Skeletal muscle tissue (tissue), 4 donors: ENCODE data around the gene EHMT1. TPM values are rescaled to one million over a fixed set of nuclear protein-coding genes. Genes with fewer than 3 reads are reported as not detected.

Source experiments
- H3K27ac ChIP-seq: one replicate; pipeline ENCODE4 v1.7.0; 2013; ENCODE audit warnings: mild to moderate bottlenecking, low read depth, low read length, inconsistent platforms
- H3K27me3 ChIP-seq, 3 donors: one replicate each; pipeline ENCODE4 v1.7.0; 2013; ENCODE audit warnings: low read length in 3 of 3; ENCODE audit not compliant: control insufficient read depth in 3 of 3, insufficient read depth in 3 of 3
- H3K36me3 ChIP-seq, 3 donors: one replicate each; pipeline ENCODE4 v1.7.0; 2013; ENCODE audit warnings: low read length in 3 of 3; ENCODE audit not compliant: control insufficient read depth in 3 of 3, insufficient read depth in 3 of 3
- H3K4me1 ChIP-seq, 3 donors: one replicate each; pipeline ENCODE4 v1.7.0; 2013; ENCODE audit warnings: low read length in 3 of 3, mild to moderate bottlenecking in 3 of 3; ENCODE audit not compliant: control insufficient read depth in 3 of 3, insufficient read depth in 3 of 3
- H3K4me3 ChIP-seq, 3 donors: one replicate each; pipeline ENCODE4 v1.7.0; 2013; ENCODE audit warnings: low read length in 3 of 3
- H3K9ac ChIP-seq, 3 donors: one replicate each; pipeline ENCODE4 v1.7.0; 2013; ENCODE audit warnings: low read length in 3 of 3, mild to moderate bottlenecking in 3 of 3, moderate library complexity in 2 of 3, low read depth in 1 of 3
- H3K9me3 ChIP-seq, 3 donors: one replicate each; pipeline ENCODE4 v1.7.0; 2013; ENCODE audit warnings: low read length in 3 of 3; ENCODE audit not compliant: control insufficient read depth in 3 of 3
- total RNA-seq: library from RNA; depleted of rRNA; stranded (reverse); fragments of >200 nt; gene quantifications from one replicate; pipeline ENCODE4 v1.2.3, GENCODE V29; 2014
- donor health status: Osteomylitis.

The EHMT1 gene
- total RNA-seq, 1 donor from 2014 or later = 43.3 TPM

DNA sequence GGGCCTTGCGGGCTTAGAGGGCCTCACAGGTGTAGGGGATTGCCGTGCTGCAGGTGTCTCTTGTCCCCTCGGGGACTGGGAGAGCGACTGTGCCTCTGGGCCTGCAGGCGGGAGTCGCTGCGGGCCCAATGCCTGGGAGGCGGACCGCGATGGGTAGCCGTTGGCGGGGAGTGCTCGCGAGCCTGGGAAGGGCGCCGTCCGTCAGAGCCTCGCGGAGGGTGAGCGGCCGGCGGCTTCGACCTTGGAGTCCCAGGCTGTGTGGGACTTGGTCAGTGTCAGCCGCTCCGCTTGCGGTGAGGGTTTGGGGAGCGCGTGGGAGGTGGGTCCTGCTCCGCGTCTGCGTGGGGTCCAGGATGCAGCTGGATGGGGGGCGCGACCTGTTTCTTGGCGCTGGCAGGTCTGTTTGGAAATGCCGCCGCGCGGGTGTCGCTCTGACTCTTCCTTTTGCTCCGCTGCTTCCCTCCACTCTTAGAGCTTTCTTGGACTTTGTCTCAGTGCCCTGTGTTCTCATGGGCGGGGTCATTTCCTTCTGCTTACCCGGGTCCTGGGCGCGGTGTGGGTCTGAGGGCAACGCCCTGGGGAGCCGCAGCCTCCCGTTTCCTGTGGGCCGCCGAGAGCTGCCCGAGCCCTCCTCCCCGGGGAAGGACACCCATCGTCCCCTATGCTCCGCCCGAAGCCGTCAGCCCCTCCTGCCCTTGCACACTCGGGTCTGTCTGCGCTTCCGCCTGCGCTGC is 169.9 kb downstream of the EHMT1 start:
- Histone ChIP-seq H3K9me3 (no peaks in the 10 kb centered on the region), H3K4me3 (no peak overlapping the region), H3K4me1 (no peaks in the 10 kb centered on the region), H3K9ac (no peak overlapping the region), H3K27ac (no peak overlapping the region), H3K27me3 (no peaks in the 10 kb centered on the region), H3K36me3 (peaks cover 21 to 38% (median 32%) of the 10 kb centered on the region in 3 donors)

DNA sequence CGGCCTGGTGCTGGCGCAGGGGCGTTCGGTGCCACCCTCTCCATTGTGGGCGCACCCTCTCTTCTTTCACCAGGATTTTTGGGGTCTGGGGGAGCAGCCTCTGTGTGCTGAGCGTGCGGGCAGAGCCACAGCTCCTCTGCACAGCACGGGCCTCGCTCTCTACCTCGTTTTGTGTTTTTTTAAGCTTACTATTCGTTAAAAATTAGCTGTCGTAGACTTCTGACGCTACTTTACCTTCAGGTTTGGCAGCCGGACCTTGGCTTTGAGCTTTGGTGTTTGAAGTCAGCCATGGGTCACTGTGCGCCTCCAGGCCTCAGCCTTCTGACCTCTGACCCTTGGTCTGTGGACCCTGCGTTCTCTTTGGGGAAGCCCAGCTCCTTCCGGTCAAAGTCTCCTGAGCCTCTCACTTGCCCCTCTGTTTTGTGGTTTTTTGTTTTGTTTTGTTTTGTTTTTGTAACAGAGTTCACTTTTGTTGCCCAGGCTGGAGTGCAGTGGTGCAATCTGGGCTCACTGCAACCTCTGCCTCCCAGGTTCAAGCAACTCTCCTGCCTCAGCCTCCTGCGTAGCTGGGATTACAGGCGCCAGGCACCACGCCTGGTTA is 170.6 kb downstream of the EHMT1 start:
- H3K27ac ChIP-seq = no peak overlapping the region

GRCh38 chr9:137791947-137792346 is 173.1 kb downstream of the EHMT1 start:
- peaks cover 24 to 40% (median 36%) of the 10 kb centered on the region in 3 donors for H3K36me3 ChIP-seq
- no peak overlapping the region for H3K9ac ChIP-seq
- no peak overlapping the region for H3K4me3 ChIP-seq
- H3K27ac ChIP-seq = no peak overlapping the region
- H3K9me3 ChIP-seq = no peaks in the 10 kb centered on the region
- H3K4me1 ChIP-seq = no peaks in the 10 kb centered on the region
- H3K27me3 ChIP-seq = no peaks in the 10 kb centered on the region

More for the DNA sequence above, 170.6 kb downstream of the EHMT1 start:
- Histone ChIP-seq H3K27me3 (no peaks in the 10 kb centered on the region), H3K4me1 (no peaks in the 10 kb centered on the region), H3K9me3 (no peaks in the 10 kb centered on the region), H3K4me3 (no peak overlapping the region), H3K9ac (no peak overlapping the region), H3K36me3 (peaks cover 21 to 33% (median 29%) of the 10 kb centered on the region in 3 donors)

DNA sequence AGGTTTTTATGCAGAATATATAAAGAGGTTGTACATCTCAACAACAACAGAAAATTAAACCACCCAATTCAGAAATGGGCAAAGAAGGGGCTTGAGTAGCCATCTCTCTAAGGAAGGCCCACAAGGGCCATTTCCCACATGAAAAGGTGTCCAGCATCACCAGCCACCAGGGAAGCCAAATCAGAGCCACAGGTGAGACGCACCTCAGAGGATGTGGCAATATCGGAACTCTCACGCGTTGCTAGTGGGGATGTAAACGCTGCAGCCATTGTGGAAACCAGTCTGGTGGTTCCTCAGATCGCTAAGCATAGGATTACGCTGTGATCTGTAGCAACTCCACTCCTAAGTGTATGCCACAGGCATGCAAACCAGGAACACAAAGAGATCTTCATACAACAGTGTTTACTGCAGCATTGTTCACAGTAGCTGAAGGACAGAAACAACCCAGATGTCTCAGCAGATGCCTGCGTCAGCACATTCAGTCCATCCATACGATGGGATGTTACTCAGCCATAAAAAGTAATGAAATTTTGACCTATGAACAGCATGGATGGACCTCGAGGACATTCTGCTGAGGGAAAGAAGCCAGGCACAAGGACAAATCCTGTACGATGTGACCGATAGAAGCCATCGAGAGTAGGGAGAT is 174.5 kb downstream of the EHMT1 start:
- no peak overlapping the region for H3K4me3 ChIP-seq
- no peaks in the 10 kb centered on the region for H3K27me3 ChIP-seq
- H3K9me3 ChIP-seq = no peaks in the 10 kb centered on the region
- no peaks in the 10 kb centered on the region for H3K4me1 ChIP-seq
- H3K9ac ChIP-seq = no peak overlapping the region
- H3K36me3 ChIP-seq = peaks cover 24 to 48% (median 42%) of the 10 kb centered on the region in 3 donors
- H3K27ac ChIP-seq = no peak overlapping the region

DNA sequence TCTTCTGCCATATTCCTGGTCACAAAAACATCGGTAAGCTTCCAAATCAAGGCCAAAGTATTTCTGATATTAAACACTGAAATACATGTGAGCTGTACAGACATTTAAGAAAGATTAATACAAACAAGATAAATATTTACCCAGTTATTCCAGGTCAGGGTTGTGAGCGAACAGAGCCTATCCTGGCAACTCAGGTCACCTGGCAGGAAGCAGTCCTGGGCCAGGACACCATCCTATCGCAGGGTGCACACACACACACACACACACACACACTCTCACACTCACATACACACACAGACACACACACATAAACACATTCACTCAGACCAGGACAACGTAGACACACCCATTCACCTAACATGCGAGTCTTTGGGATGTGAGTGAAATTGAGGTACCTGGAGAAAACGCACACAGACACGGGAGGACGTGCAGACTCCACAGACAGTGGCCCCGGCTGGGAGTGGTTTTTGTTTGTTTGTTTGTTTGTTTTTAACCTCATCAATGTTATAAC is 176.4 kb downstream of the EHMT1 start:
- Histone ChIP-seq H3K4me3 (no peak overlapping the region), H3K36me3 (peaks cover 33 to 57% (median 57%) of the 10 kb centered on the region in 3 donors), H3K9ac (no peak overlapping the region), H3K4me1 (no peaks in the 10 kb centered on the region), H3K9me3 (no peaks in the 10 kb centered on the region), H3K27ac (no peak overlapping the region), H3K27me3 (no peaks in the 10 kb centered on the region)

DNA sequence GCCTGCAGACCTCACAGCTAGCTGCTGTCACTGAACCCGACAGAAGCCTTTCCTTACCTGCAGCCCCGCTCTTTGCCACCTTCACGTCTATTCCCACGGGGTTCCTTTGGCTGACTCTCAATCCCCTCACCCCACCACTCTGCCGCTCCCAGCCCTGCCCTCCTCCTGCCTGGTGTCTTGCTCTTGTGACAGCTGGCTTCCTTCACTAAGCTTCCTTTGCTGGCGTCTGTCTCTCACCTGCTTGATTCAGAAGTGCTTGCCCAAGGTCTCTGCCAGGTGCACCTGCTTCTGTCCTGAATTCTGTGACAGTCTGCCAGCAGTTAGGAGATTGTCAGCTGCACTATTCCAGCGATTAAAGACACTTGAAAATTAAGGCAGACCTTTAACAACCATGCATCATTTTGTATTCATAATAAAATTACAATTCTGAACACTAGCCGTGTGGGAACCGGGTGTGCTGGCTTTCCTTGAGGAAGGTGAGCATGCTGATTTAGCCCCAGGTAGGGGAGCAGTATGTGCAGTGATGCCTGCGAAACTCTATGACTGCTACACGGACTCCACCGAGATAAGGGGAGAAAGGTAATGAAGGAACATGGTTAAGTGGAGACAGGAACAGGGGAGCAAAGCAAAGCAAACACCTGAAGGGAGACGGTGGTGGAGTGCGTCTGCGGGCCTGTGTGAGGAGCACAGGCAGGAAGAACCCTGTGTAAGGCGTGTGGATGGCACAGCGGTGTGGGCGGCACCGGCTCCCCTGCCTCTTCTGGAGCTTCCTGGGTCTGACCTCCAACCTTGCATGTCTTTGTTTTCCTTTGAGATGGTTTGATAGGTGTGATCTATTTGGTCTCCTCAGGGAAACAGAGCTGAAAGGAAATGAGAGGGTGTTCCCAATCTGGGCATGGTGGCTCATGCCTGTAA is 178.7 kb downstream of the EHMT1 start:
- Histone ChIP-seq H3K4me1 (no peaks in the 10 kb centered on the region), H3K27me3 (no peaks in the 10 kb centered on the region), H3K36me3 (peaks cover 38 to 66% (median 63%) of the 10 kb centered on the region in 3 donors), H3K9ac (no peak overlapping the region), H3K9me3 (no peaks in the 10 kb centered on the region), H3K27ac (no peak overlapping the region), H3K4me3 (no peak overlapping the region)

DNA sequence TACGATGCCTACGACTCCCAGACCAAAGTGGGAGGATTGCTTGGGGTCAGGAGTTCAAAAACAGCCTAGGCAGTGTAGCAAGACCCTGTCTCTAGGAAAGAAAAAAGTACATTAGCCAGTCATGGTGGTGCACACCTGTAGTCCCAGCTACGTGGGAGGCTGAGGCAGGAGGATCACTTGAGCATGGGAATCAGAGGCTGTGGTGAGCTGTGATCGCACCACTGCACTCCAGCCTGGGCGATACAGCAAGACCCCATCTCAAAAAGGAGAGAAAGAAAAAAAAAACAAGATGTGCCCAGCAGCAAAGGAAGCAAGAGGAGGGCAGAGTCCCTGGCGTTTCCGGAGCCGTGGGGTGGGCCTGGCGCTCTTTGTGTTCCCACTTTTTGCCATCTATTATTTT is 179.3 kb downstream of the EHMT1 start:
- Histone ChIP-seq H3K27me3 (no peaks in the 10 kb centered on the region), H3K36me3 (peaks cover 41 to 67% (median 62%) of the 10 kb centered on the region in 3 donors), H3K4me3 (no peak overlapping the region), H3K27ac (no peak overlapping the region), H3K9me3 (no peaks in the 10 kb centered on the region), H3K9ac (no peak overlapping the region), H3K4me1 (no peaks in the 10 kb centered on the region)

GRCh38 chr9:137798901-137799629 is 180.3 kb downstream of the EHMT1 start:
- Histone ChIP-seq H3K9me3 (no peaks in the 10 kb centered on the region), H3K36me3 (peaks cover 41 to 68% (median 60%) of the 10 kb centered on the region in 3 donors), H3K9ac (no peak overlapping the region), H3K4me3 (no peak overlapping the region), H3K27me3 (no peaks in the 10 kb centered on the region), H3K4me1 (no peaks in the 10 kb centered on the region), H3K27ac (no peak overlapping the region)

DNA sequence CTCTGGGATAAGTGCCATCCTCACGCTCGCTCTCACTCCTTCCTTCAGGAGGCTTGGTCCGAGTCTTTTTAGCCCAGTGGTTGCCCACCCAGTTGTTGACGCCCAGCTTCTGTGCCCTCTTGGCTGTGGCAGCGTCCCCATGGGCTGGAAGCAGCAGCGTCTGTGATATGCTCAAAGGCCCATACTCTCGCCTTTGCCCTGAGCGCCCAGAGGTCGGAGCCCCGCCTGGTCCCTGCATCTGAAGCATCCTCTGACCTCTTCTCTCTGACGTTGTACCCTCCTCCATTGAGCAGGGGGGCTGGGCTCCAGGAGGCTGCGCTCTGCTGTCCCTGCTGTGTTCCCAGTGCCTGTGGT is 180.8 kb downstream of the EHMT1 start:
- H3K4me3 ChIP-seq = no peak overlapping the region
- H3K4me1 ChIP-seq = no peaks in the 10 kb centered on the region
- H3K9ac ChIP-seq = no peak overlapping the region
- H3K27ac ChIP-seq = no peak overlapping the region
- no peaks in the 10 kb centered on the region for H3K9me3 ChIP-seq
- no peaks in the 10 kb centered on the region for H3K27me3 ChIP-seq
- peaks cover 41 to 69% (median 59%) of the 10 kb centered on the region in 3 donors for H3K36me3 ChIP-seq
